CD4-positive, alpha-beta T cell treated with Interleukin-6 for 4 hours (primary cell): ENCODE results near the gene KLF2.
"Not testable (repeated sequence)": the region's sequence is repeated elsewhere in the genome, so short reads cannot be mapped to it uniquely, and the experiment has no call there.

Source experiments
- DNase-seq: peaks from one replicate; pipeline ENCODE4 v3.0.0-alpha.2; 2020; ENCODE audit warnings: mixed read lengths

Gene KLF2

DNA sequence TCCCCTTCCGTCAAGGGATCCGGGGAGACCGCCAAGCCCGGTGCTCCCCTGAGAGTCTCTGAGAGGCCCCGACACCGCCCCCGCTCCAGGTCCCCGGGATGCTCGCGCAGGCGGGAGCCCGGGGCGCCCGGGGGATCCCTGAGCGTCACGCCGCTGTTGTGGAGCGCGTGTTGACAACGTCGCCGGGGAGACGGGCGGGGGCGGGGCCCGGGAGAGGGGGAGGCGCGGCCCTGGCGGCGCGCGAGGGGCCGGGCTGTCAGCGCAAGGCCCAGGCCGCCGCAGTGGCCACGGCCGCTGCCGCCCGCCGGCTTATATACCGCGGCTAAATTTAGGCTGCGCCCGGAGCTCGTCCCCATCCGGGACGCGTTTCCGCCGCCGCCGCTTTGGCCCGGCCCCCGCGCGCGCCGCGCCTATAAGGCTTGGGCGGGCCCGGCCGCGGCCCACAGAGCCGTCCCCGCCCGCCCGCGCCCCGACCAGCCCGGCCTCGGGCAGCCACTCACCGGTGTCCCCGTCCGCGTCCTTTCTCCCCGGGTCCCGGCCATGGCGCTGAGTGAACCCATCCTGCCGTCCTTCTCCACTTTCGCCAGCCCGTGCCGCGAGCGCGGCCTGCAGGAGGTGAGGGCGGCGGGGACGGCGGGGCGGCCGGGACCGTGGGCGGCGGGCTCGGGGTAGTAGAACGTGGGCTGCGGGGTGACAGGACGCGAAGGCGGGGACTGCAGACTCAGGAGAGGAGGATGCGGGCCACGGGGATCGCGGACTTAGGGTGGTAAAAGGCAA lies at the start of gene KLF2:
Gene KLF2 (plus strand): TSS at position 443 of the 777 bp plus-strand sequence. CDS start 98 bp downstream, at position 541.
- peak; percentile 92 for DNase-seq

DNA sequence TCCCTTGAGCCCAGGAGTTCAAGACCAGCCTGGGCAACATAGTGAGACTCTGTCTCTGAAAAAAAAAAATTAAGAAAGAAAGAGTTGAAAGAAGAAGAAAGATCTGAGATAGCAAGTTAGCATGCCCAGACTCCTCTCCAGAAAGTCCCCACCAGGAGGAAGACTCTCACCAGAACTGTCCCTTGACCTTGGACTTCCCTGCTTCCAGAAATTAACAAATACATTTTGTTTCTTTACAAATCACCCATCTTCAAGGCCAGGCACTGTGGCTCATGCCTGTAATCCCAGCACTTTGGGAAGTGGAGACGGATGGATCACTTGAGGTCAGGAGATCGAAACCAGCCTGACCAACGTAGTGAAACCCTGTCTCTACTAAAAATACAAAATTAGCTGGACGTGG lies 44.3 kb upstream of the KLF2 start:
- no peak for DNase-seq

DNA sequence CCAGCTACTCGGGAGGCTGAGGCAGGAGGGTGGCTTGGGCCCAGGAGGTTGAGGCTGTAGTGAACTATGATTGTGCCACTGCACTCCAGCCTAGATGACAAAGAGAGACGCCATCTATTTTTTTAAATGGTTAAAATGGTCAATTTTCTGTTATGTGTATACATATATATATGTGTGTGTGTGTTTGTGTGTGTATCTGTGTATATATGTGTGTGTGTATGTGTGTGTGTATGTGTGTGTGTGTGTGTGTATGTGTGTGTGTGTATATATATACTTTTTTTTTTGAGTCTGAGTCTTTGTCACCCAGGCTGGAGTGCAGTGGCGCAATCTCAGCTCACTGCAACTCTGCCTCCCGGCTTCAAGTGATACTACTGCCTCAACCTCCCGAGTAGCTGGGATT lies 42.9 kb upstream of the KLF2 start:
- no peak for DNase-seq

DNA sequence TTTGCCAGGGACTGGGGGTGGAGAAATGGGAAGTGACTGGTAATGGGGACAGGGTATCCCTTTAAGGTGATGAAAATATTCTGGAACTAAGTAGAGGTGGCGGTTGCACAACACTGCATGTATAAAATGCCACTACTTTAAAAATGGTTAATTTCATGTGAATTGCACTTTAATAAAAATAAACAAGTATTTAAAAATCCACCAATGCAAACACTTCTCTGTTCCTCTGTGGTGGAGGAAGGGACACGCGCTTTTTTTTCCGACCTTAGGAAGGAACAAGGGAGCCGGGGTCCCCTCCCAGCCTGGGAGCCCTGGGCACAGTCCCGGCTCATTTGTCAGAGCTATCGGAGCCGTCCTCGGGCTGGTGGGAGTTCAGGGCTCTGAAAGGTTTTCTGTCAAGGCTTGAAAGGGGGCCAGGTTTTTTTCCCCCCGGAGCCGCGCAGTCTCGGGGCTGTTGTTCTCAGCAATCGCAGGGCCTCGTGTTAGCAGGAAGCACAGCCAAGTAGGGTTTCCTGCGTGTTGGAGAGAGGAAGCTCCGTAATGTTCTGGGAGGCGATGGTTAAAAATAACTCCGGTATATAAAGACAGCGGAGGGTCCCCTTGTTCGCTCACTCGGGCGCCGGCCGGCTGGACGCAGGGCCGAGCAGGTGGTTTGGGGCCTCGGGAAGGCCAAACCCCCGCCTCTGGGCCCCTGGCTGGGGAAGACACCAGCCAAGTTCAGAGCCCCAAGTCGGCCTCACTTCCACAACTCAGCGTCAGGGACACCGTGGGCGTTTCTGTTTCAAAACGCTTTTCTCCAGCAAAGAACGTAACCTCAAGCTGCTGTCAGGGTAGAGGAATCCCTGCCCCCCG lies 41.2 kb upstream of the KLF2 start:
- peak; percentile 64 for DNase-seq

DNA sequence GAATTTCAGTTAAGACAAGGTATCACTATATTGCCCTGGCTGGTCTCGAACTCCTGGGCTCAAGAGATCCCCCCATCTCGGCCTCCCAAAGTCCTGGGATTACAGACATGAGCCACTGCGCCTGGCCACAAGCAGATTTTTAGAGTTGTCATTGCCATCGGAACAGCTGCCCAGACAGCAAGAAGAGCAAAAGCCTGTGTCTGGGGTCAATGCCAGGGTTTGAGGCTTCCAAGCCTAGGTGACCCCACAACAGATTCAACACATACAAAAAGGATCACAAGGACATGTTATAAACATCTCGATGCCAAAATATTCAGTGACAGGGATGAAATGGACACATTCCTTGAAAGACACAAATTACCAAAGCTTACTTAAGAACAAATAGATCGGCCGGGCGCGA lies 40.1 kb upstream of the KLF2 start:
- DNase-seq = no peak

DNA sequence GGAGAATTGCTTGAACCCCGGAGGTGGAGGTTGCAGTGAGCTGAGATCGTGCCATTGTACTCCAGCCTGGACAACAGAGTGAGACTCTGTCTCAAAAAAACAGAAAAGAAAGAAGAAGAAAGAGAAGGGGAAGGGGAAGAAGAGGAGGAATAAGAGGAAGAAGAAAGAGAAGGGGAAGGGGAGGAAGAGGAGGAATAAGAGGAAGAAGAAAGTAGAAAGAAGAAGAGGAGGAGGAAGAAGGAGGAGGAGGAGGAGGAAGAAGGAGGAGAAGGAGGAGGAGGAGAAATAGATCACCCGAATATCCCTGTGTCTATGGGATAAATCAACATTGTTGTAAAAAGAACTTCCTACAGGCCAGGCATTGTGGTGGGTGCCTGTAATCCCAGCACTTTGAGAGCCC lies 39.5 kb upstream of the KLF2 start:
- DNase-seq = not testable (repeated sequence)

DNA sequence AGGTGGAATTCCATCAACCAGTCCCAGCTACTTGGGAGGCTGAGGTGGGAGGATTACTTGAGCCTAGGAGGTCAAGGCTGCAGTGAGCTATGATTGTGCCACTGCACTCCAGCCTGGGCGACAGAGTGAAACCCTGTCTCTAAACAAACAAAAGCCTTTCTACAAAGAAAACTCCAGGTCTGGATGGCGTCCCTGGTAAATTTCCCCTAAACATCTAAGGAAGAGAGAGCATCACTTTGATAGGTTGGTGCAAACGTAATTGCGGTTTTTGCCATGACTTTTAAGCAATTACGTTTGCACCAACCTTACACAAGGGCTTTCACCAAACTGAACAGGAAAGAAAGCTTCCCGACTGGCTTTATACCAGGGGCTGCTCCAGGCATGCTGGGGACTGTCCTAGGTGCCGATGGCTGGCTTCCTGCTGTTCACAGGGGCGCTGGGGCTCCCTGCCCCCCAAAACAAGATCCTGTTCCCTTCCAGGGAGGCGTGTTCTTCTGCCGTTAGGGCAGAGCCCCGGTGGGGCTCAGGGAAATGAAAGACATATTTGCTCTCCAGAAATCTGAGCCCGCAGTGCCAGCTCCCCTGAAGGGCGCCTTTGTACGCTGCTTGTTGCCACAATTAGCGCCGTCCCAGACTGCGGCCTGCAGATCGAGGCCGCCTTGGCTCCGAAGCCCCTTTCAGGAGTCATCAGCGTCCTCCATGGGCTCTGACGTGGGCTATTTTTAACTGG lies 38.7 kb upstream of the KLF2 start:
- no peak for DNase-seq

DNA sequence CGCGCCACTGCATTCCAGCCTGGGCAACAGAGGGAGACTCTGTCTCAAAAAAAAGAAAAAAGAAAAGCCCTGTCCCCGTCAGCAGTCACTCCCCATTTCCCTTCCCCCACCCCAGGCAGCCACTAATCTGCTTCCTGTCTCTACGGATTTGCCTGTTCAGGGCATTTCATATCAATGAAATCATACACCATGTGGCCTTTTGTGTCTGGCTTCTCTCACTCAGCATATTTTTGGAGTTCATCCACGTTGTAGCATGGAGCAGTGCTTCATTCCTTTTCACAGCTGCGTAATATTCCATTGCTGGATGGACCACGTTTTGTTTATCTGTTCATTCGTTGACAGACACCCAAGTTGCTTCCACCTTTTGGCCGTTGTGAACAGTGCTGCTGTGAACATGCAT lies 36.1 kb upstream of the KLF2 start:
- peak; percentile 17 for DNase-seq

DNA sequence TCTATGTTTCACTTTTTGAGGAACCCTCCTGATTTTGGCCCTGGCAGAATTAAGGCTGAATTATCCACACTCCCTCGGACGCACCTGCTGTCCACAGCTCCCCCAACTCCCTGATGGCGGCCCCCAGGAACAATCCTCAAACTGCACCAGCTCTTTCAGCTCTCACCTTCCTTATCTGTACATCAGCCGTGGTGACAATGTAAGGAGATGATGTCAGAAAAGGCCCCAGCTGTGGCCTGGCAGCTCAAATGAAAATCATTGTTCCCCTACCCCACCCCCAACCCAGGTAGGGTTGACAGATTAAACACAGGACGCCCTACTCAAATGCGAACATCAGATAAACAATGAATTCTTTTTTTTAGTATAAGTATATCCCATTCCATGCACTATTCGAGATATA lies 35.0 kb upstream of the KLF2 start:
- no peak for DNase-seq

DNA sequence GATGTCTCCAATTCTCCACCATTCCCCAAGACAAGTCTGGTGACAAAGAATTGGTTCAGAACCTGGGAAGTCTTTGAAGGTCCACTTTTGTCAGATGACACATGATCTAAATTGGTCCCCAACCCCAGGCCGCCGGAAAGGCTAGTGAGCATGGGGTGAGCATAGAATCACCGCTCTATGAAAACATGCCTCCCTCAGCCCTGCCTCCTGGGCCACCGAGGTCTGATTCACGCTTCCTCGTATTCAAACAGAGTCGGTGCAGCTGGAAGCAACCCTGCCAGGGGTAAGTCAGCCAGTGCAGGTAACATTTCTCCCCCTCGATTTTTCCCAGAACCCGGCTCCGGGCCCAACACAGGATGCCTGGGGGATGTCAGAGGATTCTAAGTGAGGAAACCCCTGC lies 33.9 kb upstream of the KLF2 start:
- DNase-seq = no peak

DNA sequence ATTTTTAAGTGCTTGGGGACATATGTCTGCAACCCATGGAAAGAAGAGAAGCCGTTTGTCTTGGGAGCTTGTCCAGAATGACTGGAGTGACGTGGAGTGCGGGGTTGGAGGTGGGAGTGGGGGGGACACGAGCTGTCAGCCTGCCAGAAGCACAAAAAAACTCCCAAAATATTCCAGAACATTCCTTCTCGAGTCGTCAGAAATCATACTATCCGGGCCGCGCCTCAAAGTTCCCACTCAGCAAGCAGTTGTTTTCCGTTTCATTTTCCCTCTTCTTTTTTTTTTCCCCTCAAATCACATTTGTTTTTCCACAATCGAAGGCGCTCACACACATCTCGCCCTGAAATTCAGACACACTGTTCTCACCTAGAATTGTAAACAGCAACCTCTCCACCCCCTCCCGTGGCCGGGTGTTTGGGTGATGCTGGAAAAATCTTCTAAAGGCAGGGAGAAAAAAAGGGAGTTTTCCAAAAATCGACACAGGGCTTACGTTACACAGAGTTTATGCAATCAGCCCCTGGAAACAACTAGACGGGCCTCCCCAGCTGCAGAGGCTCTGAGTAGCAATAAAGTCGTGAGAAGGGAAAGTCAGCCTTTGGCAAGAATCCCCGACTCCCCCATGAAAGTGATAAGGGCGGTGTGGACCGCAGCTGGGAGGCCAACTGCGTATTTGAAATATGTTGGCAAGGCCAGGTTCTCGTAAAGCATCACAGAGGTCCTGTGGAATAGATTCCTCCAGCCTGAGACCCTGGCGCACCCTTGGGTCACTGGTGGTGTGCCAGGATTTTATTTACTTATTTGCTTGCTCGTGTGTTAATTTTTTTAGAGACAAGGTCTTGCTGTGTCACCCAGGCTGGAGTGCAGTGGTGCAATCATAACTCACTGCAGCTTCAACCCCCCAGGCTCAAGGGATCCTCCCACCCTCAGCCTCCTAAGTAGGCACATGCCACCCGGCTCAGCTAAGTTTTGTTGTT lies 31.2 kb upstream of the KLF2 start:
- no peak for DNase-seq

DNA sequence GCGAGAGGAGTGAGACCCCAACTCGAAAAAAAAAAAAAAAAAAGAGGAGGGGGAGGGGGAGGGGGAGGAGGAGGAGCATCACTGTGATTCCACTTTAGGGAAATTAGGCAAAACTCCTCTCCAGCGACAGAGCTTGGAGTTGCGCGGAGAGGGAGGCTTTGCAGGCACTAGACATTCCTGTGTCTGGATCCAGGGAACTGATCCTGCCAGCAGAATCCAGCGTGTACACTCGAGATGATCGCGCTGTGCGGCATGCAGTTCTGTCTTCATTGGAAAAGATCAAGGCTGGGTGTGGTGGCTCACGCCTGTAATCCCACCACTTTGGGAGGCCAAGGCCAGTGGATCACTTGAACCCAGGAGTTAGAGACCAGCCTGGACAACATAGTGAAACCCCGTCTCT lies 29.6 kb upstream of the KLF2 start:
- no peak for DNase-seq

DNA sequence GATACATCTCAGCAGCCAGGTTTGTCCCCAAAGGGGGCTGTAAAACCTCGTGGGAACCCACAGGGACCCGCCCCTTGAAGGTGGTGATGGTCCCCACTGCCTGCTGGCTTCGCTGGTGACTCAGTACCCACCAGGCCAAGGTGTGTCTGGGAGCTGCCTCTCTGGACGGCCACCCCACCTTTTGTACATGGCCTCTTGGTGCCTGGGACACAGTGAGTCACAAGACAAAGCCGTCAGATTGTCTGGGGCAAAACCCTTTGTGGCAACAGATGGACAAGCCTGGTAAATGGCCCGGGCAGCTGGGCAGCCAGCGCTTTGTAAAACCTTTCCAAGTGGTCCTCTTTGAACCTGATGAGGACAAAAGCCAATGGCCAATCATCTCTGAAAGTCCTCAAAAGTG lies 27.9 kb upstream of the KLF2 start:
- DNase-seq = no peak

DNA sequence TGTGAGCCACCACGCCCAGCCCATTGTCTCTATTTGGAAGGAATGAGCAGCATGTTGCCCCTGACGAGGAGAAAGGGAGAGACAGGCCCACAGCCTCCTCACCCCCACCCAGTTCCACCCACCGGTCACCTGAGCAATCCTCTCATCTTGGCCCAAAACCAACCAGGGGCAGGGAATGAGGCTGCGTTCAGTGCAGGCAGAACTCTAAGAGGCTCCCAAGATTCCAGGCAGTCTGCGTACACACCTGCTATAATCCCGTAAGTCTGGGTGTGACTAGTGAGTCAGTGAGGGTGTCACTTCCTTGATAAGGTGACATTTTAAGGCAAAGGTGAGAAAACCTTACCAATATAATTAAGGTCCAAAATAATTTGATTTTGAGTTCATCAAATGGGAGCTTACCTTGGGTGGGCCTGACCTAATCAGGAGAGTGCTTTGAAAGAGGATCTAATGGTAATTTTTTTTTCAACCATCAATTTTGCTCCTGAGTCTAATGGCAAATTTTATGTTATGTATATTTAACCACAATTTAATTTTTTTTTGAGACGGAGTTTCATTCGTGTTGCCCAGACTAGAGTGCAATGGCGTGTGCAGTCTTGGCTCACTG lies 26.9 kb upstream of the KLF2 start:
- DNase-seq = no peak

DNA sequence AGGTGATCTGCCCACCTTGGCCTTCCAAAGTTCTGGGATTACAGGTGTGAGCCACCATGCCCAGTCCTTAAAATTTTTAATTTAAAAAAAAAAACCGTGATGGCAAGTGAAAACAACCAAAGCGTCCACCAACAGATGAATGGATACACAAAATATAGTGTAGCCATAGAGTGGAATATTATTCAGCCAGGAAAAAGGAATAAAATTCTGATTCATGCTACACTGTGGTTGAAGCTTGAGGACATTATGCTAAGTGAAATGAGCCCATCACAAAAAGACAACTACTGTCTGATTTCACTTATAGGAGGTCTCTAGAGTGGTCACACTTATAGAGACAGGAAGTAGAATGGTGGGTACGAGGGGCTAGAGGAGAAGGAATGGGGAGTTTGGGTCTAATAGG lies 26.3 kb upstream of the KLF2 start:
- no peak for DNase-seq

DNA sequence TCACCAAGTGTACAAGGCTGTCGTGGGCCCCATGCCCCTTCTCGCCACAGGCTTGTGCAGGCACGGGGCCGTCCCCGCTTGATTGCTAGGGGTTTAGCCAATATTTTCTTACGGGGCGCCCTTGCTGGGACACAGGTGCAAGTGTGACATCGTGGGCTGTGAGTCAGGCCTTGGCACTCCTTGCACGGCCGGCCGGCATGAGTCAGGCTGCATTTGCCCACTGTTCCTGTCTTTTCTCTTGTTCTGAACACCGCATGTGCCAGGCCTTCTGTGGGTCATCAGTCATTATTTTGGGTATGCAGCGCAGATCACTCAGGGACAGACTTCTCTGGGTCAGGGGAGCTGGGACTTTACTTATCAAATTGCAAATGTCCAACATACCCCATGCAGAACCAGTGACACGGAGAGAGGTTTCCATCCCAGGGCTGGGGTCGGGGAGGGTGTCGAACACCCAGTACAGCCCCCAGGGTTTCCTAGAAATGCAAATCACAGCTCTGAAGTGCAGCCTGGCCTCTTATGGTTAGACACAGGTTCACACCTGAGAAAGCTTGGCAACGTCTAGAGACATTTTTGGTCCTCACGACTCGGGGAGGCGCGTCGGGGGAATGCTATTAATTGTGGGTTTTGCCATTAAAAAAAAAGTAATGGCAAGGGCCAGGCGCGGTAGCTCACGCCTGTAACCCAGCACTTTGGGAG lies 22.5 kb upstream of the KLF2 start:
- DNase-seq = no peak

DNA sequence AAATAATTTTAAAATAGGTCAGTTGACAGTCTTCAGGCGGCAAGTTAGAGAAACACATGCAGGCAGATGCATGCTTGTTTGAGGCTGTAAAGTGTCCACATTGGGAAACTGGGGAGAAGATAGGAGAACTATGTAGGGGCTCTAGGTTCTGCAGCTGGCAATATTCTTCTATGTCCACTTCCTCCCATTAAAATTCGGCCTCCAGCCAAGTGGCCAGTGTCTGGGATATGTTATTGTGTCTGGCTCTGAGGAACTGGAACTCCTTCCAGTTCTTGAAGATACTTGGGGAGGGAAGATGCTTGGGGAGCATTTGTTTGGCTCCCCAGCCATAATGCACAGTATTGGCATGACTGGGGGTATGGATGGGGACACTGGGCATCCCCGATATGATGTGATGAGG lies 20.9 kb upstream of the KLF2 start:
- no peak for DNase-seq

DNA sequence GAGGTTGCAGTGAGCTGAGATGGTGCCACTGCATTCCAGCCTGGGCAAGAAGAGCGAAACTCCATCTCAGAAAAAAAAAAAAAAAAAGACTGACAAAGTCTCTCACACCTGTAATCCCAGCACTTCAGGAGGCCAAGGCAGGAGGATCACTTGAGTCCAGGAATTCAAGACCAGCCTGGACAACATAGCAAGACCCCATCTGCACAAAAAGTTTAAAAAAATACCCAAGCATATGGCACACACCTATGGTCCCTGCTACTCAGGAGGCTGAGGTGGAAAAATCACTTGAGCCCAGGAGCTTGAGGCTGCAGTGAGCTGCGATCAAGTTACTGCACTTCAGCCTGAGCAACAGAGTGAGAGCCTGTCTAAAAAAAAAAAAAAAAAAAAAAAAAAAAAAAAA lies 20.1 kb upstream of the KLF2 start:
- DNase-seq = not testable (repeated sequence)

DNA sequence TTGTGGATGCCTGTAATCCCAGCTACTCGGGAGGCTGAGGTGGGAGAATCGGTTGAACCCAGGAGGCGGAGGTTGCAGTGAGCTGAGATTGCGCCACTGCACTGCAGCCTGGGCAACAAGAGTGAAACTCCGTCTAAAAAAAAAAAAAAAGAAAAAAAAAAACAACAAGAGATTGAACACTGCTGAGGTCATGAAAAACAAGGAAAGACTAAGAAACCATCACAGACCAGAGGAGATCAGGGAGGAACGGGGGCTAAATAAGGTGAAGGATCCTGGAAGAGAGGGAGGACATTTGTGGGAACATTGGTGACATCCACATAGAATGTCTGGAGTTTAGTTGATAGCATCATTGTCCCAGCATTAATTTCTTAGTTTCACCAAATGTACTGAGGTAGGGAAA lies 19.6 kb upstream of the KLF2 start:
- DNase-seq = not testable (repeated sequence)

DNA sequence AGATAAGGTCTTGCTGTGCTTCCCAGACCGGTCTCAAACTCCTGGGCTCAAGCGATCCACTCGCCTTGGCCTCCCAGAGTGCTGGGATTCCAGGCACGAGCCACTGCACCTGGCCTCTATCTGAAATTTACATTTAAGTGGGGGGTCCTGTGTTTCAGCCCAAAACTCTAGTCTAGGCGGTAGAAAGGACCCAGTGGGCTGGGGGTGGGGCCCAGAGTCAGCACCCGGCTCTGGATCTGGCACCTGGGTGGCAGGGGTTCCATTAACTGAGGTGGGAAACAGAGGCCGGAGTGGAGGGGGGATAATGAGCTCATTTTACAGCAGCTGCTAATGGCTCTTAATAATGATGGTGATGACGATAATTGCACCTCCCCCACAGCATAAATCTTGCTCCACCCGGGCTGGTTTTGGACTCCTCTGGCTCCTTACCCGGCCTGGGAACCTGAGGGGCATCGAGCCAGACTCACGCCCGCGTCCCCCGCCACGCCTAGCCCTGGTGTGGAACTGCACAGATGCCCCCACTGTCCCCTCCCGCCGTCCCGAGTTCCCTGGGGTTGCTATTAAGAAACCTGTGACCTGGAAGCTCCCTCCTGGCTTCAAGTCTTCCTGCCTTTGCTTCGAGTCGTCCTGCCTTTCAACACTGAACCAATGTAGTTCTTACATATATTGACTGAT lies 17.8 kb upstream of the KLF2 start:
- no peak for DNase-seq

DNA sequence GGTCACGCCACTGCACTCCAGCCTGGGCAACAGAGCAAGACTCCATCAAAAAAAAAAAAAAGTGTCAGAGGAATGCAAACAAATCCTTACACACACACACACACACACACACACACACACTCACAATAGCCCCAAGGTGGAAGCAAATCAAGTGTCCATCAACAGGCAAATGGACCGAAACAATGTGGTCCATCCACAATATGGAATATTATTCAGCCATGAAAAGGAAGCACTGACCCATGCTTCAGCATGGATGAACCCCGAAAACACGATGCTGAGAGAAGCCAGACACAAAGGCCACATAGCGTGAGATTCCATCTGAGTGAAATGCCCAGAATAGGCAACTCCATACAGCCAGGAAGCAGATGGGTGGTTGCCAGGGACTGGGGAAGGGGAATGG lies 16.5 kb upstream of the KLF2 start:
- DNase-seq = no peak
